ENCODE data around the gene NPAS2. TPM values are rescaled to one million over a fixed set of nuclear protein-coding genes. Genes with fewer than 3 reads are reported as not detected.
A peak's percentile ranks its signal among the peaks of the same experiment; 100 is the strongest.

The NPAS2 gene
- total RNA-seq, 2 donors from 2014 or later = 1.1 to 1.6 TPM

DNA sequence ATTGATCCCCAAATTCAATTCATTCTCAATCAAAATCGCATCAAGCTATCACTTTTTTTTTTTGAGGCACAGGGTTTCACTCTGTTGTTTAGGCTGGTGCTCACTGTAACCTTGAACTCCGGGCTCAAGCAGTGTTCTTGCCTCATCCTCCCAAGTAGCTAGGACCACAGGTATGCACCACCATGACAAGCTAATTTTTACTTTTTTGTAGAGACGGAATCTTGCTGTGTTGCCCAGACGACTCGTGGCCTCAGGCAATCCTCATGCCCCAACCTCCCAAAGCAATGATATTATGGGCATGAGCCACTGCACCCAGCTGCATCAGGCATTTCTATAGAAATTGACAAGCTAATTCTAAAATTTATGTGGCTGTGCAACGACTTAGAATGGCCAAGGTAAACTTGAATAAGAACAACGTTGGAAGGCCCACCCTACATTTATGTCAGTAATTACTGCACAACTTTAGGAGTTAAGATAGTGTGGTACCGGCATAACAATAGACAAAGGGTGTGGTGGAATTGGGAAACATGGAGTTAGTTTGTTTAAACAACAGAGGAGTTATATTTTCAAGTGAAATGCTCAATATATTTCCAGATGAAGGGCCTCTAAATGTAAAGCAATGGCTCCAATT lies 78.2 kb downstream of the NPAS2 start:
- no peak overlapping the region for H3K4me3 Mint-ChIP-seq
- no peaks in the 10 kb centered on the region for H3K36me3 Mint-ChIP-seq (ENCODE audit: low read depth)
- H3K4me1 Mint-ChIP-seq = peaks cover 12% of the 10 kb centered on the region
- H3K27ac Mint-ChIP-seq = no peak overlapping the region
- no peaks in the 10 kb centered on the region for H3K4me1 ChIP-seq (ENCODE audit: control insufficient read depth, insufficient read depth, low read length)
- H3K27me3 Mint-ChIP-seq (ENCODE audit: insufficient read depth) = no peaks in the 10 kb centered on the region
- no peaks in the 10 kb centered on the region for H3K36me3 ChIP-seq (ENCODE audit: control insufficient read depth, insufficient read depth, low read length)
- peak; percentile 3 for DNase-seq
- no peaks in the 10 kb centered on the region for H3K9me3 ChIP-seq (ENCODE audit: control insufficient read depth, low read length)
- WGBS, 2 experiments (ENCODE audit: insufficient coverage in 1 of 2, insufficient read length in 1 of 2) = 93% methylated on average over 7 to 8 of the region's 8 CpGs
- H3K9ac ChIP-seq (ENCODE audit: extremely low read depth, low read length, poor library complexity, severe bottlenecking) = no peak overlapping the region
- no peak overlapping the region for H3K4me3 ChIP-seq (ENCODE audit: low read length)
- TF ChIP-seq CTCF (conservative IDR thresholded peaks at IDR 0.05) = no peak
- H3K27ac ChIP-seq (ENCODE audit: low read depth, low read length) = no peak overlapping the region
- no peaks in the 10 kb centered on the region for H3K27me3 ChIP-seq (ENCODE audit: control insufficient read depth, insufficient read depth, low read length, poor library complexity, severe bottlenecking)
- no peaks in the 10 kb centered on the region for H3K9me3 Mint-ChIP-seq

DNA sequence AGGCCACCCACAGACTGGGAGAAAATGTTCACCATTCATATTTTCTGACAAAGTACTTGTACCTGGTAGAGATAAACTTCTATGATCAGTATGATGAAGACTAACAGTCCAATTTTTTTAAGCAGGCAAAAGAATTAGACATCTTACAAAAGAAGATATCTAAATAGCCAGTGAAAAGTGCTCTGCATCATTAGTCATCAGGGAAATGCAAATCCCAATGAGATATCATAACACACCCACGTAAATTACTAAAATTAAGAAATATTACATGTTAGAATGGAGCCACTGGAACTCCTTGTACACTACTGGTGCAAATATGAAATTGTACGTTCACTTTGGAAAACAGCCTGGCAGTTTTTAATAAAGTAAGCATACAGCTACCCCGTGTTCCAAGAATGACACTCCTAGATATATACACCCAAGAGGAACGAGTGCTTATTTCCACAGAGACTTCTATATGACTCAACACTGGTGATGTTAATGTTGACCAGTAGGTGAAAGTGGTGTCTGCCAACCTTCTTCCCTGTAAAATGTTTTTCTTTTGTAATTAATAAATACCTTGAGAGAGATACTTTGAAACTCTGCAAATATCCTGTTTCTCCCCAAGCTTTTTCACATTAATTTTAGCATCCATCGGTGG lies 80.3 kb downstream of the NPAS2 start:
- no peak overlapping the region for H3K27ac Mint-ChIP-seq
- H3K4me1 Mint-ChIP-seq = peaks cover 12% of the 10 kb centered on the region
- H3K27me3 ChIP-seq (ENCODE audit: control insufficient read depth, insufficient read depth, low read length, poor library complexity, severe bottlenecking) = no peaks in the 10 kb centered on the region
- no peaks in the 10 kb centered on the region for H3K36me3 ChIP-seq (ENCODE audit: control insufficient read depth, insufficient read depth, low read length)
- no peaks in the 10 kb centered on the region for H3K9me3 ChIP-seq (ENCODE audit: control insufficient read depth, low read length)
- no peaks in the 10 kb centered on the region for H3K36me3 Mint-ChIP-seq (ENCODE audit: low read depth)
- H3K27me3 Mint-ChIP-seq (ENCODE audit: insufficient read depth) = no peaks in the 10 kb centered on the region
- 89 to 92% methylated on average over 2 to 5 of the region's 5 CpGs for WGBS, 2 experiments (ENCODE audit: insufficient coverage in 1 of 2, insufficient read length in 1 of 2)
- H3K4me3 ChIP-seq (ENCODE audit: low read length) = no peak overlapping the region
- peak; percentile 4 for DNase-seq
- H3K27ac ChIP-seq (ENCODE audit: low read depth, low read length) = no peak overlapping the region
- H3K9ac ChIP-seq (ENCODE audit: extremely low read depth, low read length, poor library complexity, severe bottlenecking) = no peak overlapping the region
- TF ChIP-seq CTCF (conservative IDR thresholded peaks at IDR 0.05) = no peak
- H3K4me1 ChIP-seq (ENCODE audit: control insufficient read depth, insufficient read depth, low read length) = no peaks in the 10 kb centered on the region
- H3K4me3 Mint-ChIP-seq = no peak overlapping the region
- H3K9me3 Mint-ChIP-seq = no peaks in the 10 kb centered on the region

DNA sequence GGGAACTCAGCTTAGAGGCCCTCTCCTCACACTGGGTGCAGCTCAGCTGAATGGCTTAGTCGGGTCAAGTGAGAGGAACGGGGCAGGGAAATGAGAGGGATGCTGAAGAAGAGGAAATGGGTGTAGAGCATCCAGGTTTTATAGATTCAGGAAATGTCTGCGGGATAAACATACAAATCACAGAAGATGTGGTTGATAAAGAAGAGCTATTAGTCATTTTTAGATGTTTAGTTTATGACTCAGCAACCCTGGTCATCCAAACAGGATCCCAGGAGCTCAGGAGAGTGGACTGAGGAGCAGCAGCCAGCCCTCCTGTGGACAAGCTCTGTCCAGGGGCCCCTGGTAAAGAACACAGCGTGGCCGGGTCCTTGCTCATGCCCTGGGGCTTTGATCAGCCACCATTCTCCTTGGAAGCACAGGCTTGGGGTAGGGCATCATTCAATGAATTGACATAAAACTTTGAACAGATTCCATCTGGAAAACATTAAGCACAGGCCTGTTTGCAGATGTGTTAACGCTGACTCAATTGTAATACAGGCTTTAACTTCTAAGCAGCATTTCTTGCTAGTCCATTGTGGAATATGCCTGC lies 83.0 kb downstream of the NPAS2 start:
- DNase-seq = no peak
- Histone ChIP-seq H3K36me3 (ENCODE audit: control insufficient read depth, insufficient read depth, low read length) (no peaks in the 10 kb centered on the region), H3K4me1 (ENCODE audit: control insufficient read depth, insufficient read depth, low read length) (no peaks in the 10 kb centered on the region), H3K9me3 (ENCODE audit: control insufficient read depth, low read length) (no peaks in the 10 kb centered on the region), H3K4me3 (ENCODE audit: low read length) (no peak overlapping the region), H3K9ac (ENCODE audit: extremely low read depth, low read length, poor library complexity, severe bottlenecking) (no peak overlapping the region), H3K27ac (ENCODE audit: low read depth, low read length) (no peak overlapping the region), H3K27me3 (ENCODE audit: control insufficient read depth, insufficient read depth, low read length, poor library complexity, severe bottlenecking) (no peaks in the 10 kb centered on the region)
- Mint-ChIP-seq H3K4me1 (no peaks in the 10 kb centered on the region), H3K9me3 (no peaks in the 10 kb centered on the region), H3K36me3 (ENCODE audit: low read depth) (no peaks in the 10 kb centered on the region), H3K27ac (no peak overlapping the region), H3K4me3 (no peak overlapping the region), H3K27me3 (ENCODE audit: insufficient read depth) (no peaks in the 10 kb centered on the region)
- TF ChIP-seq CTCF (conservative IDR thresholded peaks at IDR 0.05) = no peak
- 87 to 88% methylated on average over 5 to 6 of the region's 6 CpGs for WGBS, 2 experiments (ENCODE audit: insufficient coverage in 1 of 2, insufficient read length in 1 of 2)
